OCI-M1 (cell line): ENCODE data around the gene FAM53A.

Source experiments
- DNase-seq: peaks from one replicate; lab custom pipeline; 2025; lab: John Stamatoyannopoulos, UW

Gene FAM53A

DNA sequence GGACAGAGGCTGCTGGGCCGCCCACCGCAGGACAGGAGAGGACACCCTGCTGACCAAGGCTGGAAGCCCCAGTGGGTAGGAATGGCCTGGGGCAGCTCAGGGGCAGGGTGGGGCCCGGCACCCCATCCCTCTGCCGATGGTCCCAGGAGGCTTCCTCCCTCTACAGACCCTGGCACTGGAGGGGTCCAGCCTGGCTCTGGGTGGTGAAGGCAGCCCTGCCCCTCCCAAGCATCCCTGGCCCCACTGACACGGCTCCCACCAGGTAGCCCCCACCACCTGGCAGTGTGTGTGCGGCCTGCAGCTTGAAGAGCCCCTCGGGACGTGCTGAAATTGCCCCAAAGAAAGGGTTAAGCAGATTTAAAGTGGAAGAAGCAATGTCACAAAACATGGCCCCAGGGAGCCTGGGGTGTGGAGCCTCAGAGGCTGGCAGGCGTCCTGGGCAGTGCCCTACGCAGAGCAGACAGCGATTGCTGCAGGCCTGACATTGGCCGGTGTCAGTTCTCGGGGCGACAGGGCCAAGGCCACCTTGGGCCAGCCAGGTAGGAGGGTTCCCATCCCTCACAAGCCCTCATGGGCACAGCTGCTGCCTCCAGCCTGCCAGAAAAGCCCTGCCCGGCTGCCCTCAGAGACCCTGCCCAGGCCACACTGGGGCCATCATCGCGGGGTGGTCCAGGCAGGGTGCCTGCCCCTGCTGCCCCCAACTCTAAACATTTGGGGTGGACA is 80.5 kb downstream of the FAM53A start:
- no peak for DNase-seq

DNA sequence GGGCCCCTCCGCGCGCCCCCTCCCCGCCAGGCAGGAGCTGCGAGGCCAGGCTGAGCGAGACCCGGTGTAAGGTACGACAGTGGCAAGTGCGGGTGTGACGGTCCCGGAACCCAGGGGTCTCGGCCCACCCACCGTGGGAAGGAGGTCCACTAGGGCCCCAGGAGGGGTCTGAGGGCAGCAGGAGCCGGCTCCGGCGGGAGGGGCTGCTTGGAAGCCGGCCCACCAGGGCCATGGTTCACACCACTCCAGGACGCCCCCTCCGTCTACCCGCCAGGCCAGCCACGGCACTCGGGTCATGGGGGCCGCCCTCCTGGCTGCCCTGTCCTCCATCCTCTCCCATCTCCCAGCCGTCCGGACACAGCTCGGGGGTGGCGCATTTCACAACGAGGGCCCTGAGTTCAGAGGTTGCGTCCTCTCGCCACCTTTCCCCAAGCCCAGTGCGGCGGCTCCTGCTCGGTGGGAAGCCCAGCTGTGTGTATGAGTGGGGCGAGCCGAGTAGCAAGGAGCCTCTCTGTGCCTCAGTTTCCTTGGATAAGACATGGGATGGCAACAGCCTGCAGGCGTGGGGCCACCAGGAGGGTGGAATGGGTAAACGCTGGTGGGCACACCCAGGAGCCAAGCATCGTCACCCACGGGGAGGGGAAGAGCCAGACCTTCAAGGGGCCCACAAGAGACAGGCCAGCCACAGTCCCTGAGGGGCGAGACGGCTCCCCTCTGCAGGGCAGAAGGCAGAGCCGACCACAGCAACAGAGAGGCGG is 81.3 kb downstream of the FAM53A start:
- no peak for DNase-seq

DNA sequence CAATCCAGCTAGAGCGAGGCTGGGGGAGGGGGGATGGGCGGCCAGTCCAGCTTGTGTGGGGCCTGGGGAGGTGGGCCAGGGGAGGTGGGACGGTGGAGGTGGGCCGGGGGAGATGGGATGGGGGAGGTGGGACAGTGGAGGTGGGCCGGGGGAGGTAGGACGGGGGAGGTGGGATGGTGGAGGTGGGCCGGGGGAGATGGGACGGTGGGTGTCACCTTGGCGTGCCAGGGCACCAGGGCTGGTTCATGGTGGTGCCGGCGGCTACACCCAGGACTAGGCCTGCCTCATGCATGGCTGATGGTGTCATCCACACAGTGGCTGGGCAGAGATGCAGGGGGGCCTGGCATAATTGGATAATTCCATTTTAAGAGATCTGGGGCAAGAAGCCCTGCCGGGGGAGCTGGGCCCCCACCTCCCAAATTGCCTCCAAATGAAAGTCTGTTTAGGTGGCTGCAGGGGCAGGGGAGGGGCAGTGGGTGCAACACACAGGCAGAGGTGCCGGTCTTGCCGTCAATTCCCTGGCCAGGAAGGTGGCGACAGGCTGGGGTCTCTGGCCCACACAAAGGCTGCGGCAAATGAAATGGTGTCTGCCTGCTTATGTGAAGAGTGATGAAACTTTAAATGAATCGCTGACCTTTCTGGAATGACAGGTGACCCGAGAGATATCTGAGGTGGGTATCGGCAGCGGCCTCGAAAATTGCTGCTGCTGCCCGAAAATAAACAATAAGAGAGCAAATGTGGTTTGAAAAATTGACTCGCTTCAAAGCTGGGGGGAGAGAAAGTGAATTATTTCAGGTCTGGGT is 82.1 kb downstream of the FAM53A start:
- DNase-seq, result no peak

DNA sequence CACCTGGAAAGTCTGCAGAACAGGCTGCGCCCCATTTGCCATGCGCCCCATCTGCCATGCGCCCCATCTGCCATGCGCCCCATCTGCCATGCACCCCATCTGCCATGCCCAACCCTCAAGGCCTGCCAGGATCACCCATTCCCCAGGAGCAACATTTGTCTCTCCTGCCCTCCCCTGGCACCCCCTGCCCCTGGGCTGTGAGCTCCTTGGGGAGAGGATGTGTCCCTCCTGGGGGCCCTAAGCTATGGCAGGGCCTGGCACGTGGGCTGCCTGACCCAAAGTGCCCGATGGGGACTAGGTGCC is 82.6 kb downstream of the FAM53A start:
- no peak for DNase-seq

DNA sequence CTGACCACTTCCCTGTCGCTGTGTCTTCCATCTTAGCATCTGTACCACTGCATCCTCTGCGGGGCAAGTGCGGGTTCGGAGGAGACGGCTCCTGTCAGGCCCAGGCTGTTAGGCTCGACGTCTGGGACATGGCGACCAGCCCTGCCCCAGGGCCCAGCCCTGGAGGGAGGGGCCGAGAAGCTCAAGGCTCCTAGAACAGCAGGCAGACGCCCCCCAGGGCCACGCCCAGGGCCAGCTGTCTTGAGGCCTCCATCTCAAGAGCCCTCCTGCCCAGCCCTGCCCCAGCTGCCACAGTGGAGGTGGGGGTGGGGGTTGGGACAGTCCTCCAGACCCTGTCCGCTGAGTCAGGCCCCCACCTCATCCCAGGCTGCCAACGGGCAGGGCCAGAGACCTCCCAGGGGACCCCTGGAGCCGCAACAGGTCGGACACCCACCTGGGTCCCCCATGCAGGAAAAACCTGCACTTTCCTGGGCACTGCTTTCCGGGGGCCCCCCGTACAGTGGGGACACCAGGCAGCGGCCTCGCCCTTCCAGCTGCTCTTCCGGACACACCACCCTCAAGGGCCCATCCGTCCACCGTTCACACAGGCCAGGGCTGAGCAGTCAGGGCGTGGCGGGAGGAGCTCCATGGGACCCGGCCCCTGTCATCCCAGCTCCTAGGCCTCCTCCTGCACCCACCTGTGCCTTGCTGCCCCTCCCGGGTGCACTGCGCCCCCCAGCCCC is 83.1 kb downstream of the FAM53A start:
- DNase-seq, result no peak

DNA sequence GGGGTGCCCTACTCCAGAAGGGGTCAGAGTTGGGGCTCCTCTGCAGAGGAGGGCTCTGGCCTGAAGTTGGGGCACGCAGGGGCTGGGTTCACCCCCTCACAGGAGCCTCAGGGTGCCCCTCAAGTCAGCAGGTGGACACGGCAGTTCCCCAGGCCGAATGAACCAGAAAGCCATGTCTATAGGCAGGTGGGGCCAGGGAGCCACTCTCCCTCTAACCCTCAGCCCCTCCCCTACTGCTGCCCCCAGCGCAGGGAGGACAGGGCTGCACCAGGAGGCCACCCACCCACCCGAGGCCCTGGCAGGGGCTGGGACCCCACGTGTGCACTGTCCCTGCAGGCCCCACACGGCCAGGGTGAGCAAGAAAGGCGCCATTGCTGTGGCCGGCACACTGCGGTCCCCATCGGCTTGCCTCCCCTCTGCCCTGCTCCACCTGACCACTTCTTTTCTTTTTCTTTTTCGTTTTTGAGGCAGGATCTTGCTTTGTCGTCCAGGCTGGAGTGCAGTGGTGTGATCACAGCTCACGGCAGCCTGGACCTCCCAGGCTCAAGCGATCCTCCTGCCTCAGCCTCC is 83.8 kb downstream of the FAM53A start:
- no peak for DNase-seq

DNA sequence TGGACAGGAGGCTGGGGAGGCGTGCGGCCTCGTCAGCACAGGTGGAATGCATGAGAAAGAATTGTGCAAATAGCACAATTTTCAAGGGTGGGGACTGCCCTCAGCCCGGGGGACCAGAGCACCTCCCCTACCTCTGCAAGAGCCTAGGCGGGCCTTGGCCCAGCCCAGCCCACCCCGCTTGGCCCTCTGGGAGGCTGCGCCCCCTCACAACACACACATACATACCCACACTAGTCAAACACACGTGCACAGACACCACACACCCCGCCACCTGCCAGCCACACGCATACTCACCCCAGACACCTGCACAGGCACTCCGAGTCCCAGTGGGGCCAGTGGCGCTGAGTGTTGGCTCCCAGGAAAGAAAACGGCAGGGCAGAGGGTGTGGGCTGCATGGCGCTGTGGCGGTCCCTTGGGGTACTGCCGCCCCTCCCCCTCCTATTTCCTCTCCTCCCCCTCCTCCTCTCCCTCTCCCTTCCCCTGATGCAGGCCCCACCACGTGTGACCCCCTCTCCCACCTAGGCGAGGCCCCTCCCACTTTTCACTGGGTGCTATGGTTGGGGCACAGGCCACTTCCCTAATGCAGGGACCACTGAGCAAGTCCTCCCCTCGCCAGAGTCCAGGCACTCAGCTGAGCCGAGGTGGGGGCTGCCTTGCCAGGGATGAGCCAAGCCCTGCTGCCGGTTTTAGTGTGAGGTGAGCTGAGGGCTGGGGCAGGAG is 84.5 kb downstream of the FAM53A start:
- no peak for DNase-seq

DNA sequence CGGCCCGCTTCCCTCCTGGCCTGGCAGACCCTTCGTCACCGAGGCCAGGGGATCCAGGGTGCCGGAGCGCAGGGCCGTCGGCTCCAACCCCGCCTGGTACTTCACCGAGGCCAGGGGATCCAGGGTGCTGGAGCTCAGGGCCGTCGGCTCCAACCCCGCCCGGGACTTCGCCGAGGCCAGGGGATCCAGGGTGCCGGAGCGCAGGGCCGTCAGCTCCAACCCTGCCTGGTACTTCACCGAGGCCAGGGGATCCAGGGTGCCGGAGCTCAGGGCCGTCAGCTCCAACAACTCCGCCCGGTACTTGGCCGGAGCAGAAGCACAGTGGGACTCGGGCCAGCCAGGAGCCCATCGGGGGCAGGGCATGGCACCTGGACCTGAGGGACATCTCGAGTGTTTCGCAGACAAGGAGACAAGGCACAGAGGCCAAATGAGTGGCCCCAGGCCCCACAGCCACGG is 85.1 kb downstream of the FAM53A start:
- no peak for DNase-seq

- no peak for DNase-seq
These were observed 85.7 kb downstream of the FAM53A start for GRCh38 chr4:1598206-1599025.

DNA sequence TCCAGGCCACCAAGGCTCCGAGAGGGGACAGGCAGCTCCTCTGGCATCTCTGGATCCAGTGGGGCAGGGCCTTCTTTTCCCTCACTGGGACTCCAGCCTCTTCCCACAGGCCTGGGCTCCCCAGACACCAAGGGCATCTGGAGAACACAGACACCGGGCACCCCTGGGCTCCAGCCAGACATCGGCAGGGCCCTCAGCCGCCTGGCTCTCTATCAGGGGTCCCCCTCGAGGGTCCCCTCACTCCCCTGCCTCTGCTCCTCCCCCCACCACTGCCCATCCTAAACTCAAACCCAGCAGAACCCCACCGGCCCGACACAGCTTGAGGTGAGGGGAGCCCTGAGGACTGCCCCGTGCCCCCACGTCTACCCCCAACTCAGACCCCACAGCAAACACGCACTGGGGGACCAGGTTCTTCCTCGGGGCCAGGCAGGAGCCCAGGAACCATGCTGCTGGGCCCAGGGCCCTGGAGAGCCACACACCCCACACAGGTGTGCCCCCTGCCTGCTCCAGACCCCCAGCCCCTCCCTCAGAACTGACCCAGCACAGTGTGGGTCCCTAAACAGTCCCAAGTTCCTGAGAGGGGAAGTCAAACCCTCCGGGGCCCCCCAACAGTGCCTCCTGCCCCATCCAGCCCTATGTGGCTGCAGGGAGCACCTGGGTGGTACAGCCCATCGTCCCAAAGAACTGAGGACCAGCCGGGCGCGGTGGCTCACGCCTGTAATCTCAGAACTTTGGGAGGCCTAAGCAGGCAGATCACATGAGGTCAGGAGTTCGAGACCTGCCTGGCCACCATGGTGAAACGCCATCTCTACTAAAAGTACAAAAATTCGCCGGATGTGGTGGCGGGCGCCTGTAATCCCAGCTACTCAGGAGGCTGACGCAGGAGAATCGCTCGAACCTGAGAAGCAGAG is 86.8 kb downstream of the FAM53A start:
- DNase-seq, result no peak

- DNase-seq, result no peak
These were observed 87.7 kb downstream of the FAM53A start for GRCh38 chr4:1596393-1596792.

DNA sequence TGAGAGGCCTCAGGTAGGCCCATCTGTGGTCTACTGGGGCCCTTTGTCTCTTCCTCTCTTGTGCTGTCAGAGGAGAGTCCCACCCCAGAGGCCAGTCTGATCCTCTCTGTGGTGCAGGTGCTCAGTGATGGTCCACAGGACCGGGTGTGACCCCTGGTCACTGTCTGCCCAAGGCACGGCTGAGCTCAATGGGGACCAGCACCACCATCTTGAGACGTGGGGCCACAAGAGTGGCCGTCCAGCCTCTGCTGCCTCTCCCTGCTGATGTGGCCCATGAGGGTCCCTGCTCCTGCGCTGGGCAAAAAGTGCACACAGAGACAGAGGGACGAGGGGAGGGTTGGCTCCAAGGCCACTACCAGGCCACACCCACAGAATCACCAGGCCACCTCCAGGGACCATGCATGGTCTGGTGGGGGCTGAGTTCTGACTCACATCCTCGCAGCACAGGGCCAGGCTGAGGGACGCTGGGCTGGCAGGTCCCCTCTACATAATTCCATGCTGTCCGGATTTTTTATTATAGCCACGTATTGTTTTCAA is 88.3 kb downstream of the FAM53A start:
- no peak for DNase-seq

DNA sequence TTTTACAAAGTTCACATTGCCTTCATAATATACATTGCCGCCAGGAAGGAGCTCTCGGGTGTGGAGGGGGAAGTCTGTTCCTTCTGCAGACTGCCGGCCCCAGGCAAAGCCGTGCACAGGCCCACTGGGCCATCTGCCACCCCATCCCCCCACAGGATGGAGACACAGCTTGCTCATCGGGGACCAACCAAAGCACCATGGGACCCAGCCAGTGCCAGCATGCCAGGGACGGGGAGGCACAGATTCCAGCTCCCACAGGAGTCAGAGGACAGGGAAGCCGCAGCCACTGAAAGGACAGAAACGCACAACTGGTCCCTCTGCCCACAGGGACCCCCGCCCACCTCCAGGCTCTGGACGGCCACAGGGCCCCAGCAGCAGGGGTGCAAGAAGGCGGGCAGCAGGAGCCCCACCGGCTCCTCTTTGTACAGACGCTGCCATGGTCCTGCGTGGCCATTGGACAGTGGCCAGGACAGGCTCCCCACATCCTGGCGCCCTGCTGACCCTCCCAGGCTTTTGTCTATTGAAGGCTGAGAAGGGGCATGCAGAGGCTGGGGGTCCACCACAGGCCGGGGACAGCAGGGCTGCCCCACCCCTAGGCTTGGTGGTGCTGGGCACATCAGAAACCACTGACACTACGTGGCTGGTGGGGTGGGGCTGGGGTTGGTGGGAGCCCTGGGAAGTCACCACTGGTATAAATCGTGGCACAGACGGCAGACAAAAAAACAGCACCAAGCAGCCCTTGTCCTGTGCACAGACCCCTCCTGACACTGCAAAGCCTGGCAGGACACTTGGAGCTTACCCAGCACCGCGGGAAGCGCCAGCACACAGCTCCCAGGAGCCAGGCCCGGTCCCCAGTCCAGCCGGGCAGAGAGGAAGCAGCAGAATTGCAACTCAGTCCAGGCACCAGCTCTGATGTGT is 89.0 kb downstream of the FAM53A start:
- no peak for DNase-seq

GRCh38 chr4:1593881-1594345 is 90.2 kb downstream of the FAM53A start:
- no peak for DNase-seq

GRCh38 chr4:1593458-1593857 is 90.7 kb downstream of the FAM53A start:
- DNase-seq, result no peak

- no peak for DNase-seq
These were observed 91.2 kb downstream of the FAM53A start for GRCh38 chr4:1592709-1593417.

DNA sequence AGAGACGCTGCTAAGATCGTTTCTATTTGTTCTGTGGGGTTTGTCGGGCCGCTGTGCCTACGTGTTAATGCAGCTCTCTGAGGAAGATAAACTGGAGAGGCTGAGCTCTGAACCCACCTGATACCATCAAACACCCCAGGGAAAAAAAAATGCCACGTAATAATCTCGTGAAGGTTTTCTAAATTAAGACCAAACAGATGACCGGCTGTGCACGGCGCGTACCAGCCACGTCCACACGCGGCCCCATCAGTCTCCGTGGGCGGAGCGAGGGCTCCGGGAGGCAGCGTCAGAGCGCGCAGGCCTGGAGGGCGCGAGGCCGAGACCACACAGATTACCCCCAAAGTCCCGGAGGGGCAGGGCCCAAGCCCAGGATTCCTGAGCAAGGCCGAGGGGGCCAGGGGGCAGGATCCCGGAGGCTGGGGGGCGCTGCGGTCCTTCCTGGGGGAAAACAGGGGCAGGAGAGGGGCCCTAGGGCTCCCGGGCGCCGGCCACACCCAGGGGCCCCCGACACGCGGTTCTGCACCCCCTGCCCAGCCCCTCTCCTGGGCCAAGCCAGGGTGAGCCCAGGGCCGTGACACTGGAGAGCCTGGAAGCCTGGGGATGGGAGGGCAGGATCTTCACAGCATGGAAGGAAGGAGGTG is 91.9 kb downstream of the FAM53A start:
- DNase-seq, result no peak
